Posterior vena cava (tissue), 2 donors: ENCODE data around the gene RGMA. TPM values are rescaled to one million over a fixed set of nuclear protein-coding genes. Genes with fewer than 3 reads are reported as not detected.

ENCODE experiments used
- DNase-seq: peaks from one replicate; pipeline ENCODE4 v3.0.0-alpha.2; 2020; ENCODE audit warnings: low spot score
- intact Hi-C, 2 donors: fragments of 100-400 bp; cut with DNase I; formaldehyde crosslinking; loops; one replicate each; pipeline versions ENCODE4 v1.14.1 to v1.14.2; 2022 to 2023
- total RNA-seq, 2 donors: library from RNA; stranded (reverse); fragmentation: NEBNext Ultra II Directional; extraction: Animal tissue kit (Norgen Biotek cat#: 25700); gene quantifications; one replicate each; pipeline ENCODE4 v1.2.1, GENCODE V29; 2021
- donor health status: DM: yes; HTN: yes; CAD: no.
- donor health status: DM: yes; HTN: yes; CAD: no.

Gene RGMA
- total RNA-seq, 2 donors from 2014 or later: 20.3 to 33.9 TPM

GRCh38 chr15:93029214-93029835, 59.7 kb downstream of the RGMA start:
- intact Hi-C loops: loop anchor here (10.0 kb wide), 2 partner anchors 225 to 1095 kb away; no protein-coding TSS in a partner anchor
- peak; percentile 84 for DNase-seq

- peak; percentile 97 for DNase-seq
- intact Hi-C loops: loop anchor here (10.0 kb wide), 2 partner anchors 224 to 1096 kb away; no protein-coding TSS in a partner anchor
Observed at GRCh38 chr15:93028632-93029213, 60.3 kb downstream of the RGMA start.

- intact Hi-C loops: loop anchor here (10.0 kb wide), 2 partner anchors 223 to 1097 kb away; no protein-coding TSS in a partner anchor
Observed at GRCh38 chr15:93028111-93028631, 60.8 kb downstream of the RGMA start.

GRCh38 chr15:93027413-93027812, 61.6 kb downstream of the RGMA start:
- intact Hi-C loops: loop anchor here (10.0 kb wide), 2 partner anchors 223 to 1097 kb away; no protein-coding TSS in a partner anchor
- DNase-seq: peak; percentile 83

More at GRCh38 chr15:93028111-93028631, 60.8 kb downstream of the RGMA start:
- peak; percentile 80 for DNase-seq

- intact Hi-C loops: loop anchor here (10.0 kb wide), 2 partner anchors 222 to 1098 kb away; no protein-coding TSS in a partner anchor
- peak; percentile 80 for DNase-seq
Observed at GRCh38 chr15:93026380-93026817, 62.6 kb downstream of the RGMA start.

GRCh38 chr15:93025625-93025982, 63.4 kb downstream of the RGMA start:
- intact Hi-C loops: loop anchor here (10.0 kb wide), 2 partner anchors 221 to 1099 kb away; no protein-coding TSS in a partner anchor

GRCh38 chr15:93024716-93025624, 64.0 kb downstream of the RGMA start:
- intact Hi-C loops: loop anchor here (10.0 kb wide), 2 partner anchors 220 to 1100 kb away; no protein-coding TSS in a partner anchor
- DNase-seq: no peak

More at GRCh38 chr15:93025625-93025982, 63.4 kb downstream of the RGMA start:
- no peak for DNase-seq

GRCh38 chr15:93024293-93024692, 64.7 kb downstream of the RGMA start:
- intact Hi-C loops: loop anchor here (10.0 kb wide), 2 partner anchors 219 to 1101 kb away; no protein-coding TSS in a partner anchor
- DNase-seq: no peak

GRCh38 chr15:93020976-93021772, 67.8 kb downstream of the RGMA start:
- DNase-seq: no peak
- intact Hi-C loops: loop anchor here (10.0 kb wide), 2 partner anchors 216 to 1104 kb away; no protein-coding TSS in a partner anchor

GRCh38 chr15:93019971-93020370, 69.0 kb downstream of the RGMA start:
- DNase-seq: no peak
- intact Hi-C loops: loop anchor here (10.0 kb wide), 2 partner anchors 215 to 1105 kb away; no protein-coding TSS in a partner anchor

GRCh38 chr15:93019090-93019489, 69.9 kb downstream of the RGMA start:
- intact Hi-C loops: no loop called here
- DNase-seq: no peak

- intact Hi-C loops: no loop called here
- DNase-seq: no peak
Observed at GRCh38 chr15:93018574-93018973, 70.4 kb downstream of the RGMA start.

- intact Hi-C loops: no loop called here
- no peak for DNase-seq
Observed at GRCh38 chr15:93017526-93017925, 71.5 kb downstream of the RGMA start.

- no peak for DNase-seq
- intact Hi-C loops: no loop called here
Observed at GRCh38 chr15:93012786-93013185, 76.2 kb downstream of the RGMA start.

GRCh38 chr15:93007994-93008393, 81.0 kb downstream of the RGMA start:
- DNase-seq: no peak
- intact Hi-C loops: no loop called here

GRCh38 chr15:93005133-93005532, 83.9 kb downstream of the RGMA start:
- DNase-seq: no peak
- intact Hi-C loops: no loop called here

GRCh38 chr15:93001881-93002280, 87.1 kb downstream of the RGMA start:
- no peak for DNase-seq
- intact Hi-C loops: no loop called here

GRCh38 chr15:93001156-93001555, 87.9 kb downstream of the RGMA start:
- DNase-seq: no peak
- intact Hi-C loops: no loop called here
